ENCODE results near the gene SORCS2.

Gene SORCS2

GRCh38 chr4:7395645-7396044 is 203.3 kb downstream of the SORCS2 start:
- H3K27me3 Mint-ChIP-seq: peaks cover 51 to 64% of the 10 kb centered on the region in 2 donors
- no peaks in the 10 kb centered on the region for H3K36me3 Mint-ChIP-seq (ENCODE audit: insufficient read depth)
- no peak for ATAC-seq (replicated peaks)
- H3K27ac Mint-ChIP-seq: no peak overlapping the region
- H3K4me1 Mint-ChIP-seq (ENCODE audit: low read depth in 2 of 2): peaks cover 0 to 2% of the 10 kb centered on the region in 2 donors
- no peak overlapping the region for H3K4me3 Mint-ChIP-seq
- DNase-seq: no peak
- peaks cover 0 to 3% of the 10 kb centered on the region in 2 donors for H3K9me3 Mint-ChIP-seq

GRCh38 chr4:7396186-7396910 is 204.0 kb downstream of the SORCS2 start:
- Mint-ChIP-seq H3K27me3 (peaks cover 58 to 64% of the 10 kb centered on the region in 2 donors), H3K9me3 (peaks cover 3 to 8% of the 10 kb centered on the region in 2 donors), H3K27ac (no peak overlapping the region), H3K36me3 (ENCODE audit: insufficient read depth) (no peaks in the 10 kb centered on the region), H3K4me1 (ENCODE audit: low read depth in 2 of 2) (peaks cover 0 to 2% of the 10 kb centered on the region in 2 donors), H3K4me3 (no peak overlapping the region)
- ATAC-seq (replicated peaks): no peak
- no peak for DNase-seq

- Mint-ChIP-seq H3K27me3 (peaks cover 52 to 55% of the 10 kb centered on the region in 2 donors), H3K36me3 (ENCODE audit: insufficient read depth) (no peaks in the 10 kb centered on the region), H3K4me3 (no peak overlapping the region), H3K4me1 (ENCODE audit: low read depth in 2 of 2) (peaks cover 0 to 2% of the 10 kb centered on the region in 2 donors), H3K27ac (no peak overlapping the region), H3K9me3 (peaks cover 3 to 8% of the 10 kb centered on the region in 2 donors)
- ATAC-seq (replicated peaks) (no peak), DNase-seq (no peak)
Observed at GRCh38 chr4:7397206-7398103, 205.1 kb downstream of the SORCS2 start.

GRCh38 chr4:7398104-7398423 is 205.7 kb downstream of the SORCS2 start:
- Mint-ChIP-seq H3K4me1 (ENCODE audit: low read depth in 2 of 2) (peaks cover 0 to 2% of the 10 kb centered on the region in 2 donors), H3K27me3 (peaks cover 46 to 49% of the 10 kb centered on the region in 2 donors), H3K4me3 (no peak overlapping the region), H3K27ac (no peak overlapping the region), H3K9me3 (peaks cover 3 to 8% of the 10 kb centered on the region in 2 donors), H3K36me3 (ENCODE audit: insufficient read depth) (no peaks in the 10 kb centered on the region)
- DNase-seq (no peak), ATAC-seq (replicated peaks) (no peak)

- no peaks in the 10 kb centered on the region for H3K36me3 Mint-ChIP-seq (ENCODE audit: insufficient read depth)
- peaks cover 38 to 41% of the 10 kb centered on the region in 2 donors for H3K27me3 Mint-ChIP-seq
- H3K27ac Mint-ChIP-seq: no peak overlapping the region
- H3K4me1 Mint-ChIP-seq (ENCODE audit: low read depth in 2 of 2): peaks cover 0 to 2% of the 10 kb centered on the region in 2 donors
- H3K9me3 Mint-ChIP-seq: peaks cover 3 to 8% of the 10 kb centered on the region in 2 donors
- ATAC-seq (replicated peaks) (no peak), DNase-seq (no peak)
- no peak overlapping the region for H3K4me3 Mint-ChIP-seq
Observed at GRCh38 chr4:7398788-7399439, 206.6 kb downstream of the SORCS2 start.

GRCh38 chr4:7399440-7400234 is 207.3 kb downstream of the SORCS2 start:
- no peak for ATAC-seq (replicated peaks)
- no peaks in the 10 kb centered on the region for H3K36me3 Mint-ChIP-seq (ENCODE audit: insufficient read depth)
- H3K4me1 Mint-ChIP-seq (ENCODE audit: low read depth in 2 of 2): peaks cover 0 to 2% of the 10 kb centered on the region in 2 donors
- H3K9me3 Mint-ChIP-seq: peaks cover 4 to 8% of the 10 kb centered on the region in 2 donors
- DNase-seq: no peak
- H3K27ac Mint-ChIP-seq: no peak overlapping the region
- no peak overlapping the region for H3K4me3 Mint-ChIP-seq
- peaks cover 33 to 43% of the 10 kb centered on the region in 2 donors for H3K27me3 Mint-ChIP-seq

- Mint-ChIP-seq H3K9me3 (peaks cover 7 to 8% of the 10 kb centered on the region in 2 donors), H3K4me3 (no peak overlapping the region), H3K27ac (no peak overlapping the region), H3K4me1 (ENCODE audit: low read depth in 2 of 2) (peaks cover 0 to 2% of the 10 kb centered on the region in 2 donors), H3K27me3 (peaks cover 27 to 50% of the 10 kb centered on the region in 2 donors), H3K36me3 (ENCODE audit: insufficient read depth) (no peaks in the 10 kb centered on the region)
- DNase-seq: no peak
- ATAC-seq (replicated peaks): no peak
Observed at GRCh38 chr4:7400671-7401298, 208.4 kb downstream of the SORCS2 start.

- no peak for DNase-seq
- Mint-ChIP-seq H3K27ac (no peak overlapping the region), H3K27me3 (peaks cover 39 to 56% of the 10 kb centered on the region in 2 donors), H3K4me3 (no peak overlapping the region), H3K36me3 (ENCODE audit: insufficient read depth) (no peaks in the 10 kb centered on the region), H3K4me1 (ENCODE audit: low read depth in 2 of 2) (peaks cover 0 to 2% of the 10 kb centered on the region in 2 donors), H3K9me3 (peaks cover 7 to 17% of the 10 kb centered on the region in 2 donors)
- ATAC-seq (replicated peaks): no peak
Observed at GRCh38 chr4:7402526-7402925, 210.2 kb downstream of the SORCS2 start.

GRCh38 chr4:7403001-7403400 is 210.7 kb downstream of the SORCS2 start:
- Mint-ChIP-seq H3K4me1 (ENCODE audit: low read depth in 2 of 2) (peaks cover 0 to 2% of the 10 kb centered on the region in 2 donors), H3K27ac (no peak overlapping the region), H3K27me3 (peaks cover 35 to 52% of the 10 kb centered on the region in 2 donors), H3K36me3 (ENCODE audit: insufficient read depth) (no peaks in the 10 kb centered on the region), H3K4me3 (no peak overlapping the region), H3K9me3 (peaks cover 7 to 17% of the 10 kb centered on the region in 2 donors)
- ATAC-seq (replicated peaks) (no peak), DNase-seq (no peak)

- ATAC-seq (replicated peaks): no peak
- no peaks in the 10 kb centered on the region for H3K36me3 Mint-ChIP-seq (ENCODE audit: insufficient read depth)
- no peak overlapping the region for H3K27ac Mint-ChIP-seq
- H3K4me1 Mint-ChIP-seq (ENCODE audit: low read depth in 2 of 2): no peaks in the 10 kb centered on the region
- H3K4me3 Mint-ChIP-seq: no peak overlapping the region
- H3K27me3 Mint-ChIP-seq: peaks cover 33 to 49% of the 10 kb centered on the region in 2 donors
- no peak for DNase-seq
- H3K9me3 Mint-ChIP-seq: peaks cover 12 to 18% of the 10 kb centered on the region in 2 donors
Observed at GRCh38 chr4:7408166-7408565, 215.8 kb downstream of the SORCS2 start.

GRCh38 chr4:7410446-7410845 is 218.1 kb downstream of the SORCS2 start:
- no peak overlapping the region for H3K4me3 Mint-ChIP-seq
- peaks cover 53 to 54% of the 10 kb centered on the region in 2 donors for H3K27me3 Mint-ChIP-seq
- H3K9me3 Mint-ChIP-seq: peaks cover 9 to 18% of the 10 kb centered on the region in 2 donors
- no peaks in the 10 kb centered on the region for H3K36me3 Mint-ChIP-seq (ENCODE audit: insufficient read depth)
- ATAC-seq (replicated peaks) (no peak), DNase-seq (no peak)
- no peak overlapping the region for H3K27ac Mint-ChIP-seq
- H3K4me1 Mint-ChIP-seq (ENCODE audit: low read depth in 2 of 2): no peaks in the 10 kb centered on the region

GRCh38 chr4:7411491-7411890 is 219.2 kb downstream of the SORCS2 start:
- peaks cover 52 to 57% of the 10 kb centered on the region in 2 donors for H3K27me3 Mint-ChIP-seq
- H3K9me3 Mint-ChIP-seq: peaks cover 9 to 18% of the 10 kb centered on the region in 2 donors
- H3K4me3 Mint-ChIP-seq: no peak overlapping the region
- H3K4me1 Mint-ChIP-seq (ENCODE audit: low read depth in 2 of 2): no peaks in the 10 kb centered on the region
- ATAC-seq (replicated peaks): no peak
- no peak for DNase-seq
- H3K27ac Mint-ChIP-seq: no peak overlapping the region
- no peaks in the 10 kb centered on the region for H3K36me3 Mint-ChIP-seq (ENCODE audit: insufficient read depth)
